Activated T-helper 9 cell treated with anti-CD3 and anti-CD28 coated beads, Interleukin-2, amount 50 U/mL, for 16 hours (primary cell): ENCODE data around the gene GTSE1.

Experiments
- DNase-seq: peaks from one replicate; pipeline ENCODE4 v3.0.0-alpha.2; 2020; ENCODE audit warnings: low read depth

Gene GTSE1

GRCh38 chr22:46380069-46380468, 83.4 kb downstream of the GTSE1 start:
- DNase-seq, result no peak
